ENCODE measurements around the gene KRT7.

KRT7 gene

GRCh38 chr12:52235822-52236361 is 2.8 kb downstream of the KRT7 start:
- Histone ChIP-seq H3K9me2 (replicated peaks; ENCODE audit: low read depth, low read length) (no peaks in the 10 kb centered on the region), H4K20me1 (ENCODE audit: insufficient read depth, low read length, poor library complexity, severe bottlenecking) (no peaks in the 10 kb centered on the region), H3K79me2 (ENCODE audit: insufficient read depth, low read length) (no peaks in the 10 kb centered on the region), H2AFZ (ENCODE audit: low read length) (no peak overlapping the region), H3K9ac (ENCODE audit: low read depth, low read length, poor library complexity, severe bottlenecking) (no peak overlapping the region), H3K4me1 (ENCODE audit: insufficient read depth, low read length, poor library complexity, severe bottlenecking) (no peaks in the 10 kb centered on the region), H3K4me3 (ENCODE audit: low read length, poor library complexity, severe bottlenecking) (no peak overlapping the region), H3K36me3 (ENCODE audit: insufficient read depth, low read length) (no peaks in the 10 kb centered on the region), H3F3A (ENCODE audit: low read depth) (no peaks in the 10 kb centered on the region), H3K27me3 (ENCODE audit: insufficient read depth, low read length, poor library complexity, severe bottlenecking) (no peaks in the 10 kb centered on the region), H3K9me3 (ENCODE audit: insufficient read depth, low read depth, low read length) (no peaks in the 10 kb centered on the region), H3K4me2 (ENCODE audit: low read depth, low read length, poor library complexity, severe bottlenecking) (no peak overlapping the region)
- TF ChIP-seq EZH2phosphoT487 (IDR thresholded peaks at IDR 0.05; ENCODE audit: borderline replicate concordance), result no peak
- no peak for TF ChIP-seq CTCF (conservative IDR thresholded peaks at IDR 0.05; ENCODE audit: low read length)

DNA sequence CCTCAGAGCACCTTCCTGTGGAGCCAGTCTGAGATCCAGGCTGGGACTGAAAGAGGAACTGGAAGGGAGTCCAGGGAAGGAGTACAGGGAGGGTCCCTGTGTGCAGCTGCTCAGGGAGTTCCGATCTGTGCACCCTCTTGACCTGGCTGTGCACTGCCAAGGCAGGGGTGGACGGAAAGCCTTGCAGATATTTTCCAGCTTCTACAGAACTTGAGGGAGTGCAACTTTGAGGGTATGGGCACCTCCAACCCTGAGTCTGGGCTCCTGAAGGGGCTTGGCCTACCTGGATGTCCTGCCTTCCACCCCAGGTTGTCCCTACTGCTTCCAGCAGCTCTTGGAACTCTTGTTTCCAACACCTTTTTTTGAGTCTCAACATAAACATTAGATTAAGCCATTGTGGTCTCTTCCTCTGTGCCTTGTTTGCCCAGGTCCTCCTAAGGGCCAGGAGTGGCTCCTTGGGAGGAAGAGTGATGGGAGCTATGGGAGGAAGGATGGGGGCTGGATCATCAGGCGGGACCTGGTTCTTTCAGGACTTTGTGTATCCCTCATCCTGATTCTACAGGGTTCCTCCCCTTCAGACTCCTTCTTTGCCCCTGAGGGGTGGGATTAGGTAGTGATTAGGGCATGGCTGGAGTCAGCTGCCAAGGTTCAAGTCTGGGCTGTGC is 3.5 kb downstream of the KRT7 start:
- no peaks in the 10 kb centered on the region for H3K9me2 ChIP-seq (replicated peaks; ENCODE audit: low read depth, low read length)
- H3K79me2 ChIP-seq (ENCODE audit: insufficient read depth, low read length), result no peaks in the 10 kb centered on the region
- no peaks in the 10 kb centered on the region for H3K27me3 ChIP-seq (ENCODE audit: insufficient read depth, low read length, poor library complexity, severe bottlenecking)
- TF ChIP-seq EZH2phosphoT487 (IDR thresholded peaks at IDR 0.05; ENCODE audit: borderline replicate concordance) (no peak), CTCF (conservative IDR thresholded peaks at IDR 0.05; ENCODE audit: low read length) (no peak)
- no peaks in the 10 kb centered on the region for H4K20me1 ChIP-seq (ENCODE audit: insufficient read depth, low read length, poor library complexity, severe bottlenecking)
- no peaks in the 10 kb centered on the region for H3K36me3 ChIP-seq (ENCODE audit: insufficient read depth, low read length)
- H2AFZ ChIP-seq (ENCODE audit: low read length), result no peak overlapping the region
- no peaks in the 10 kb centered on the region for H3F3A ChIP-seq (ENCODE audit: low read depth)
- no peaks in the 10 kb centered on the region for H3K4me1 ChIP-seq (ENCODE audit: insufficient read depth, low read length, poor library complexity, severe bottlenecking)
- H3K4me3 ChIP-seq (ENCODE audit: low read length, poor library complexity, severe bottlenecking), result no peak overlapping the region
- H3K9me3 ChIP-seq (ENCODE audit: insufficient read depth, low read depth, low read length), result no peaks in the 10 kb centered on the region
- no peak overlapping the region for H3K4me2 ChIP-seq (ENCODE audit: low read depth, low read length, poor library complexity, severe bottlenecking)
- no peak overlapping the region for H3K9ac ChIP-seq (ENCODE audit: low read depth, low read length, poor library complexity, severe bottlenecking)

GRCh38 chr12:52238207-52238840 is 5.3 kb downstream of the KRT7 start:
- Histone ChIP-seq H3K9ac (ENCODE audit: low read depth, low read length, poor library complexity, severe bottlenecking) (no peak overlapping the region), H3K4me3 (ENCODE audit: low read length, poor library complexity, severe bottlenecking) (no peak overlapping the region), H2AFZ (ENCODE audit: low read length) (no peak overlapping the region), H3K9me2 (replicated peaks; ENCODE audit: low read depth, low read length) (no peaks in the 10 kb centered on the region), H4K20me1 (ENCODE audit: insufficient read depth, low read length, poor library complexity, severe bottlenecking) (no peaks in the 10 kb centered on the region), H3K36me3 (ENCODE audit: insufficient read depth, low read length) (no peaks in the 10 kb centered on the region), H3F3A (ENCODE audit: low read depth) (no peaks in the 10 kb centered on the region), H3K4me2 (ENCODE audit: low read depth, low read length, poor library complexity, severe bottlenecking) (no peak overlapping the region), H3K4me1 (ENCODE audit: insufficient read depth, low read length, poor library complexity, severe bottlenecking) (no peaks in the 10 kb centered on the region), H3K79me2 (ENCODE audit: insufficient read depth, low read length) (no peaks in the 10 kb centered on the region), H3K27me3 (ENCODE audit: insufficient read depth, low read length, poor library complexity, severe bottlenecking) (no peaks in the 10 kb centered on the region), H3K9me3 (ENCODE audit: insufficient read depth, low read depth, low read length) (no peaks in the 10 kb centered on the region)
- TF ChIP-seq EZH2phosphoT487 (IDR thresholded peaks at IDR 0.05; ENCODE audit: borderline replicate concordance) (no peak), CTCF (conservative IDR thresholded peaks at IDR 0.05; ENCODE audit: low read length) (no peak)

All from Loucy (cell line).